PFSK-1 (cell line): ENCODE data around the gene SHC2.

Source experiments
- FOXP2 ChIP-seq: optimal IDR thresholded peaks from 2 replicates; pipeline ENCODE3; 2011; ENCODE audit warnings: borderline replicate concordance, control low read depth, inconsistent platforms; ENCODE audit not compliant: insufficient read depth; ENCODE audit errors: extremely low read length, extremely low read depth
- POLR2AphosphoS5 ChIP-seq: IDR thresholded peaks from 2 replicates; pipeline ENCODE4 v1.6.1; 2012; ENCODE audit warnings: low read depth, mild to moderate bottlenecking, control low read depth, low read length, moderate library complexity
- REST ChIP-seq, 2 experiments: IDR thresholded peaks; 2 replicates each; pipeline versions ENCODE4 v1.6.1 to v1.8.0; 2011 to 2012; ENCODE audit warnings: low read depth in 2 of 2, low read length in 2 of 2, control low read depth in 1 of 2, inconsistent platforms in 1 of 2, mild to moderate bottlenecking in 1 of 2, moderate library complexity in 1 of 2; ENCODE audit not compliant: insufficient read depth in 1 of 2
- SIN3A ChIP-seq: IDR thresholded peaks from 2 replicates; pipeline ENCODE4 v1.6.1; 2012; ENCODE audit warnings: mild to moderate bottlenecking, low read length, moderate library complexity, borderline replicate concordance; ENCODE audit not compliant: insufficient read depth
- TAF1 ChIP-seq: IDR thresholded peaks from 2 replicates; pipeline ENCODE4 v1.6.1; 2012; ENCODE audit warnings: low read length, control low read depth, borderline replicate concordance; ENCODE audit not compliant: insufficient read depth

GRCh38 chr19:415292-415691 is 45.5 kb downstream of the SHC2 start:
- no peak for TF ChIP-seq POLR2AphosphoS5
- TF ChIP-seq SIN3A = no peak
- no peak for TF ChIP-seq TAF1
- no peak for TF ChIP-seq REST (IDR thresholded peaks at IDR 0.05; ENCODE audit: insufficient read depth in 1 of 2, low read depth in 2 of 2, low read length in 2 of 2)
- no peak for TF ChIP-seq FOXP2
